GM12873 (cell line): Measurements from ENCODE around the gene AMOTL1.

Experiments used
- TF ChIP-seq, protein P1 (sequence below): IDR thresholded peaks from 2 replicates; pipeline ENCODE4 v1.5.1; 2012; ENCODE audit warnings: low read depth, mild to moderate bottlenecking, moderate library complexity, low read length, control low read depth; ENCODE audit not compliant: insufficient read depth; ENCODE audit errors: missing control alignments

Gene AMOTL1

DNA sequence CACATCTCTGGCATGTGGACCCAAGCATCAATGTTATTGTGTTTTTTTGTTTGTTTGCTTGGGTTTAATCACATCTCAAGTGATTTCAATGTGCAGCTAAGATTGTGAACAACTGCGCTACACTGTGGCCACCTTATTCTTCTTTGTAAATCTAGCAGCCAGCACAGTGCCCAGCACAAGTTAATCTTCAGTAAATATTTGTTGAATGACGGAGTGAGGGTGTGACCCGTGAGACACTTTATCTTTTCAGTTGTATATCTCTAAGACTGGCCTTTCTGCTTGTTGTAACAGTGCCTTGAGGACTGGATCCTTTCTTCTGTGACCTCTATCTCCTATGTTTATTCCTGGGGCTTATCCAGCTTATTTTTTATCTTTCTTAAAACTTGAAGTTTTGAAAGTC lies 21.4 kb upstream of the AMOTL1 start:
- TF ChIP-seq, protein P1, sequence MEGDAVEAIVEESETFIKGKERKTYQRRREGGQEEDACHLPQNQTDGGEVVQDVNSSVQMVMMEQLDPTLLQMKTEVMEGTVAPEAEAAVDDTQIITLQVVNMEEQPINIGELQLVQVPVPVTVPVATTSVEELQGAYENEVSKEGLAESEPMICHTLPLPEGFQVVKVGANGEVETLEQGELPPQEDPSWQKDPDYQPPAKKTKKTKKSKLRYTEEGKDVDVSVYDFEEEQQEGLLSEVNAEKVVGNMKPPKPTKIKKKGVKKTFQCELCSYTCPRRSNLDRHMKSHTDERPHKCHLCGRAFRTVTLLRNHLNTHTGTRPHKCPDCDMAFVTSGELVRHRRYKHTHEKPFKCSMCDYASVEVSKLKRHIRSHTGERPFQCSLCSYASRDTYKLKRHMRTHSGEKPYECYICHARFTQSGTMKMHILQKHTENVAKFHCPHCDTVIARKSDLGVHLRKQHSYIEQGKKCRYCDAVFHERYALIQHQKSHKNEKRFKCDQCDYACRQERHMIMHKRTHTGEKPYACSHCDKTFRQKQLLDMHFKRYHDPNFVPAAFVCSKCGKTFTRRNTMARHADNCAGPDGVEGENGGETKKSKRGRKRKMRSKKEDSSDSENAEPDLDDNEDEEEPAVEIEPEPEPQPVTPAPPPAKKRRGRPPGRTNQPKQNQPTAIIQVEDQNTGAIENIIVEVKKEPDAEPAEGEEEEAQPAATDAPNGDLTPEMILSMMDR, result no peak

DNA sequence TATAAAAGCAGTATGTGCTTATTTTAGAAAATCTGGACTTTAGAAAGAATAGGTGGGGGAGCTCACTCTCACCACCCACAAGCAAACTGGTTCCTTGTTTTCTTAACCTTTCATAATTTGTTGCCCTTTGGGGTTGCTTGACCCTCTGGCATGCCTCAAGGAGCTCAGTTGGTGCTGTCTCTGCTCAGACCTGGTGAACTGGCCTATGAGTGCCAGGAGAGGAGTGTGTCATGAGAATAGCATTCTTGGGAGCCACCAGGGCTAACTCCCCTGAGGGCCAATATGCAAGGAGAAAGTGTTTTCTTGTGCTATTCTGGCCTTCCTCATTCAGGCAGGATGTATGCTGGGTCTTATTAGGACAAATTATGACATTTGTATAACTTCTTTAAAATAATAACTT lies 21.0 kb upstream of the AMOTL1 start:
- TF ChIP-seq, protein P1, result no peak

DNA sequence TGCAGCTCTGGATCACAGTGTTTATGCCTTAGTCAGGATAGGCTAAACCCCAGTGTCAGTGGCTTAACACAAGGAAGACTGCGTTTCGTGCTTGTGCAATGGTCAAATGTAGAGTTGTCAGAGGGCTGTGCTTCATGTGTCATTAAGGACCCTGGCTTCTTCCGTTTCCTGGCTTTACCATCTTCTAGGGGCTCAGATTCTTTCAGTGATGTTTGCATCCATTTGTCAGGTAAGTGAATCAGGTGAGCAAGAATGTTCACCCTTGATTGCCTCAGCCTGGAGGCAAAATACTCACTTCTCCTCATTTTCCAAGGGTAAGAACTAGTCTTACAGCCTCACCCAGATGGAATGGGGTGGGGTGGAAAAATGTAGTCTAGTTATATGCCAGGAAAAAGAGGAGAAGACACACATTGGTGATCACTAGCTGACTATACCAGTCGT lies 20.5 kb upstream of the AMOTL1 start:
- TF ChIP-seq, protein P1, result no peak

DNA sequence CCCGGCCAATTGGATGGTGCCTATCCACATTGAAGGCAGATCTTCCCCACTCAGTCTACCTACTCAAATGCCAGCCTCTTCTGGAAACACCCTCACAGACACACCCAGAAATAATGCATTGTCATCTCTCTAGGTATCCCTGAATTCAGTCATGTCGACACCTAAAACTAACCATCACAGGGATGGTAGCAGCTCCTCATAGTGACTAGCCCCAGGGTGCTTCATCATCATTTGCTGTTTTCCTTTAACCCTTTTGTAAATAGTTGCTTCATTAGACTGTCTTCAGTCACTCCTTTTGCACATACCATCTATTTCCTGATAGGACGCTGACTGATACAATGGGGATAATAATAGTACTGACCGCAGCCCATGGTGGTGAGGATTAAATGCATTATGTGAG lies 18.8 kb upstream of the AMOTL1 start:
- TF ChIP-seq, protein P1, result no peak

DNA sequence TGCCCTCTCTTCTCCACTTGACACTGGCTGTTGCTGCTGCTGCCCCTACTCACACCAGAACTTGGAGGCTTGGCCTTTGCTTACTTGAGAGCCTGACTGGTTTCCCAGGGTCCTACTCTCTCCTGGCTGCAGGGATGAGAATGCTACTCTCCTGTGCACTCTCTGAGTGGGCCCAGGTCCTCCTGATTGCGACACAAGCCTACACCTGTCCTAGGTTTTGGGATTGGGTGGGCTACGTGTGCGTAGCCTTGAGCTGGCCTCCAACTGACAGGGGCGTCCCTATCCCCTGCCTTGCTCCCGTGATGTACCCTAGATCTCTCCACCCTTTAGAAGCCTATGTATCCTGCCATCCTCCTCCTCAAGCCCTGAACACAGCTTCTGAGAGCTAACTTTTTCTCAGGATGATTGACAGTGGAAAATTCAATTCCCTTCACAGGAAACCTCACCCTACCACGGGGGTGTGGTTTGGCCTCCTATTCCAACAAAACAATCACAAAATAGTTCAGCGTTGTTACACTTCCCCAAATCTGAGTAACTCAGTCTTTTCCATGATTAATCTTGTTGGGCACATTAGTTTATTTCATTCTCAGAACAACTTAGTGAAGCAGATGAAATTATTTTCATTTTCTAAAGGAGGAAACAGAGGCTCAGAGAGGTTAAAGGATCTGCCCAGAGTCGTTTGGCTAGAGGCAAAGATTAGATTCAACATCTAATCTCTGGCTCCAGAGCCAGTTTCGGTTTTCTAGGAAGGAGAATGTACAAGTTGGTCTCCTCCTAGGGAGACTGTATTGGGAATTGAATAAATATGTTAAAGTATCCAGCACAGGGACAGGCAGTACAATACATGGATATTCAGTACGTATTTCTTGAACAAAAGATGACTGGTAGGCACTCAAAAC lies 17.6 kb upstream of the AMOTL1 start:
- TF ChIP-seq, protein P1, result no peak

DNA sequence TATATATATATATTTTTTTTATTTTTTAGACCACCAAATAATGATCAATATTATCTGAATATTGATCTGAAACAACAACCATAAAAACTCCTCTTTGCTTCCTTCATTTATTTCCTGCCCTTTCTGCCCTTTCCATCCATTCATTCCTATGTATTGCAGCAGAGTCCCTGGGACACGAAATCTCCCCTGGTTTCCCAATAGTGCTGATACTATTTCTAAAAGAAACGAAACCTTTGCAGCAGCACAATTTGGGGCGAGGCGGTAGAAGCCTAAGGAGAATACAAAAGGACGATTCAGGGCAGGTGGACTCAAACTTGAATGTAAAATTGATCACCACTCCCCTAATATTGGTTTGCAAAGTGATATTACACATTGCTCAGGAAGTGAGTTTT lies 16.9 kb upstream of the AMOTL1 start:
- TF ChIP-seq, protein P1, result no peak

DNA sequence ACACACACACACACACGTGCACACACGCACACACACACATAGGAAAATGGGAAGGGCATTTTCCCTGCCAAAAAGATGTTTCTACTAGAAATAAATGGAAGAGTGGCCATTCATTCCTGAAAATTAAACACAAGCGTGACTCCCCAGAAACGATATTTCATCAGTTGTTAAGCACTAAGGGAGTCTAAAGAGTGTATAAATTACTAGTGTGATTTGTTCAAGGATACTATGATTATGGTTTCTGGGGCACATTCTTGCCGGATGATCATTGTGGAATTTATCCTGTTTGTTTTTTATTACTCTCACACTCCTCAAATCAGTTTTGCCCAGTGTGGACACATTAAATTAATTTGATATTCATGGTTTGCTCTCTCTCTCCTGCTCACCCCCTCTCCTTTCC lies 16.4 kb upstream of the AMOTL1 start:
- TF ChIP-seq, protein P1, result no peak
